Heart left ventricle (tissue), 16 donors: ENCODE data around the gene RNPS1. TPM values are rescaled to one million over a fixed set of nuclear protein-coding genes. Genes with fewer than 3 reads are reported as not detected.
A peak's percentile ranks its signal among the peaks of the same experiment; 100 is the strongest.

Source experiments
- ATAC-seq, 4 donors: fragments of 200-7000 bp; cut with Tn5 transposase; one replicate each; pipeline ENCODE4 v1.9.1; 2020 to 2022; ENCODE audit warnings: moderate library complexity in 4 of 4, mild to moderate bottlenecking in 3 of 4, moderate number of reproducible peaks in 1 of 4
- DNase-seq, 5 donors: peaks; one replicate each; pipeline ENCODE4 v3.0.0-alpha.2; 2020
- H3K27ac ChIP-seq, 12 donors: fragments of 200-600 bp; sonication (generic) in 4 of 12; one replicate each; pipeline versions ENCODE4 v1.5.0 to v1.8.0; 2016 to 2022; ENCODE audit warnings: mild to moderate bottlenecking in 2 of 12
- H3K27me3 ChIP-seq, 9 donors: fragments of 200-600 bp; sonication (generic) in 2 of 9; one replicate each; pipeline versions ENCODE4 v1.5.1 to v1.8.0; 2016 to 2022; ENCODE audit warnings: mild to moderate bottlenecking in 3 of 9
- H3K36me3 ChIP-seq, 9 donors: fragments of 200-600 bp; sonication (generic) in 2 of 9; one replicate each; pipeline versions ENCODE4 v1.5.0 to v1.8.0; 2018 to 2022; ENCODE audit warnings: mild to moderate bottlenecking in 2 of 9
- H3K4me1 ChIP-seq, 12 donors: fragments of 200-600 bp; sonication (generic) in 4 of 12; one replicate each; pipeline versions ENCODE4 v1.5.0 to v1.8.0; 2016 to 2022; ENCODE audit warnings: mild to moderate bottlenecking in 3 of 12
- H3K4me3 ChIP-seq, 12 donors: fragments of 200-600 bp; sonication (generic) in 4 of 12; one replicate each; pipeline versions ENCODE4 v1.5.0 to v1.8.0; 2017 to 2022; ENCODE audit warnings: mild to moderate bottlenecking in 9 of 12, moderate library complexity in 4 of 12
- H3K9me3 ChIP-seq, 12 donors: fragments of 200-600 bp; sonication (generic) in 4 of 12; one replicate each; pipeline versions ENCODE4 v1.5.0 to v1.8.0; 2016 to 2022; ENCODE audit warnings: mild to moderate bottlenecking in 1 of 12
- POLR2A ChIP-seq, 2 donors: fragments of 450-650 bp; IDR thresholded peaks; one replicate each; pipeline ENCODE4 v1.6.1; 2017; ENCODE audit warnings: antibody characterized with exemption in 2 of 2, mild to moderate bottlenecking in 2 of 2, moderate library complexity in 2 of 2
- WGBS, 4 donors: extraction: QIAGEN DNeasy Blood & Tissue Kit in 2 of 4; methylation state at CpG; one replicate each; pipeline versions ENCODE4 v1.1.5 to v1.1.7; 2013 to 2018; 5-methylcytosine and 5-hydroxymethylcytosine counted together
- intact Hi-C, 10 donors: fragments of 100-400 bp; cut with DNase I; formaldehyde crosslinking; loops; one replicate each; pipeline versions ENCODE4 v1.11.1 to v1.14.2; 2022
- polyA plus RNA-seq, 2 donors: library from polyadenylated mRNA; stranded (reverse); fragments of 200-250 nt; gene quantifications; one replicate each; pipeline ENCODE4 v1.2.3, GENCODE V29; 2013
- total RNA-seq, 9 donors: library from RNA; depleted of rRNA in 2 of 9; stranded (reverse); fragments of >200 nt in 2 of 9; fragmentation: NEBNext Ultra II Directional in 3 of 9; extraction: Animal tissue kit (Norgen Biotek cat#: 25700) in 3 of 9; gene quantifications; one replicate each; pipeline versions ENCODE4 v1.1.0 to v1.2.4, GENCODE V29; 2016 to 2023
- TF ChIP-seq, protein P1 (sequence below), 12 donors: fragments of 200-600 bp; sonication (generic) in 4 of 12; IDR thresholded peaks; one replicate each; pipeline versions ENCODE4 v1.5.0 to v1.8.0; 2018 to 2022; ENCODE audit warnings: antibody characterized with exemption in 12 of 12, mild to moderate bottlenecking in 5 of 12
- donor health status: ischemic (EF 13 %, LVEDD 7.1; RV severe dilation, severe dysfunction).
- donor health status: healthy with polysubstance abuse.
- donor health status: DM: no; HTN: yes; CAD: no.
- donor health status: DM: no; HTN: no; CAD: no.
- donor health status: ischemic (EF 25% LVEDD 6.9; RV normal size, moderate dysfunction).
- donor health status: ischemic (EF 25% LVEDD 5.7; RV mildly dilated, moderate dysfunction).
- donor health status: healthy.
- donor health status: DM: yes; HTN: yes; CAD: no.
- donor health status: ischemic (EF 35%, LVEDD 5.7; RV mildly dilated, moderate dysfunction).
- donor health status: nonischemic (EF 11% LVEDD 7.7; RV severe dilation, severe dysfunction).
- donor health status: DM: yes; HTN: yes; CAD: no.
- donor health status: PGD.
- donor health status: ischemic (EF 29% LVEDD 5.4; RV normal size, mild dysfunction).
- donor health status: nonischemic (EF 23%, LVEDD 6.1; RV moderate dilation, normal function).

The RNPS1 gene
- total and polyA plus RNA-seq, 11 donors: 73.9 to 193 (median 120) TPM

DNA sequence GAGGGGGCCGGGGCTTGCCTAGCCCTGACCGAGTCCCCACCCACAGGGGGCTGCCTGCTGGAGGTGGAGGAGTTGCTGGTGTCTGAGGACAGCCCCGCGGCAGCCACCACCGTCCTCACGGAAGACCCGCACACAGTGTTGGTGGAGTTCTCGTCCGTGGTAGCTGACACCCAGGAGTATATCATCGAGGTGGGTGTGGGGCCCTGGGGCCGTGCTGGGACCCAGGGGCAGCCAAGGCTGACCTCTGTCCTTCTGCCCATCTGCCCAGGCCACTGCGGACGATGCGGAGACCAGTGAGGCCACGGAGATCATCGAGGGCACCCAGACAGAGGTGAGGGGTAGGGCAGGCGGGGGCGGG is 33.1 kb downstream of the RNPS1 start:
- H3K9me3 ChIP-seq: no peaks in the 10 kb centered on the region
- WGBS, 4 donors: 94 to 98% (median 96%) methylated on average over 7 to 18 of the region's 18 CpGs
- no peak overlapping the region for H3K4me3 ChIP-seq
- H3K4me1 ChIP-seq: peaks cover 0 to 31% (median 23%) of the 10 kb centered on the region in 12 donors
- ATAC-seq: no peak
- intact Hi-C loops: no loop called here
- H3K36me3 ChIP-seq: peaks cover 4 to 69% (median 59%) of the 10 kb centered on the region in 9 donors
- TF ChIP-seq, protein P1, sequence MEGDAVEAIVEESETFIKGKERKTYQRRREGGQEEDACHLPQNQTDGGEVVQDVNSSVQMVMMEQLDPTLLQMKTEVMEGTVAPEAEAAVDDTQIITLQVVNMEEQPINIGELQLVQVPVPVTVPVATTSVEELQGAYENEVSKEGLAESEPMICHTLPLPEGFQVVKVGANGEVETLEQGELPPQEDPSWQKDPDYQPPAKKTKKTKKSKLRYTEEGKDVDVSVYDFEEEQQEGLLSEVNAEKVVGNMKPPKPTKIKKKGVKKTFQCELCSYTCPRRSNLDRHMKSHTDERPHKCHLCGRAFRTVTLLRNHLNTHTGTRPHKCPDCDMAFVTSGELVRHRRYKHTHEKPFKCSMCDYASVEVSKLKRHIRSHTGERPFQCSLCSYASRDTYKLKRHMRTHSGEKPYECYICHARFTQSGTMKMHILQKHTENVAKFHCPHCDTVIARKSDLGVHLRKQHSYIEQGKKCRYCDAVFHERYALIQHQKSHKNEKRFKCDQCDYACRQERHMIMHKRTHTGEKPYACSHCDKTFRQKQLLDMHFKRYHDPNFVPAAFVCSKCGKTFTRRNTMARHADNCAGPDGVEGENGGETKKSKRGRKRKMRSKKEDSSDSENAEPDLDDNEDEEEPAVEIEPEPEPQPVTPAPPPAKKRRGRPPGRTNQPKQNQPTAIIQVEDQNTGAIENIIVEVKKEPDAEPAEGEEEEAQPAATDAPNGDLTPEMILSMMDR (IDR thresholded peaks at IDR 0.05): no peak
- no peak for TF ChIP-seq POLR2A (IDR thresholded peaks at IDR 0.05)
- DNase-seq: no peak
- no peak overlapping the region for H3K27ac ChIP-seq
- peaks cover 0 to 24% (median 6%) of the 10 kb centered on the region in 9 donors for H3K27me3 ChIP-seq

DNA sequence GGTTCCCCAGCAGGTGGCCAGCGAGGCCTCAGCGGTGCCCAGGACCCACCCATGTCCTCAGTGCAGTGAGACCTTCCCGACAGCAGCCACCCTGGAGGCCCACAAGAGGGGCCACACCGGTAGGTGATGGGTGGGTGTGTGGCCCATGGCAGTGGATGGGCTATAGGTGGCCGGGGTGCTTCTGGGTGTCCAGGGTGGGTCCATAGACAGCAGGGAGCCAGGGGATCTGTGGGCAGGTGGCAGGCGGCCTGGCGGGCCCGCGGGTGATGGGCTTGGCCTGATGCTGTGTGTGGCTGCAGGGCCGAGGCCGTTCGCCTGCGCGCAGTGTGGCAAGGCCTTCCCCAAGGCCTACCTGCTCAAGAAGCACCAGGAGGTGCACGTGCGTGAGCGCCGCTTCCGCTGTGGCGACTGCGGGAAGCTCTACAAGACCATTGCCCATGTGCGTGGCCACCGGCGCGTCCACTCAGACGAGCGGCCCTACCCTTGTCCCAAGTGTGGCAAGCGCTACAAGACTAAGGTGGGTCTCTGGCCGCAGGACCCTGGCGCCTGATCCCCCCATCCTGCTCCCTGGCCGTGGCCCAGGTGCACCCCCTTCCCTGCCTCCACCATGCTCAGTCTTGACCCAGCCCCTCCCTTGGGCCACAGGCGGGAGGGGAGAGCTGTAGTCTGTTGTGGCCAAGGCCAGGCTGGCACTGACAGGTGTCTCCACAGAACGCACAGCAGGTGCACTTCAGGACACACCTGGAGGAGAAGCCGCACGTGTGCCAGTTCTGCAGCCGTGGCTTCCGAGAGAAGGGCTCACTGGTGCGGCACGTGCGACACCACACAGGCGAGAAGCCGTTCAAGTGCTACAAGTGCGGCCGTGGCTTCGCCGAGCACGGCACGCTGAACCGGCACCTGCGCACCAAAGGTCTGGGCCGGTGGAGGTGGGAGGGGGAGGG is 33.8 kb downstream of the RNPS1 start:
- intact Hi-C loops: no loop called here
- DNase-seq (no peak), ATAC-seq (no peak)
- Histone ChIP-seq H3K27me3 (peaks cover 0 to 24% (median 6%) of the 10 kb centered on the region in 9 donors), H3K27ac (no peak overlapping the region), H3K4me3 (no peak overlapping the region), H3K36me3 (peaks cover 7 to 69% (median 61%) of the 10 kb centered on the region in 9 donors), H3K4me1 (peaks cover 0 to 31% (median 23%) of the 10 kb centered on the region in 12 donors), H3K9me3 (no peaks in the 10 kb centered on the region)
- no peak for TF ChIP-seq POLR2A (IDR thresholded peaks at IDR 0.05)
- TF ChIP-seq, protein P1 (IDR thresholded peaks at IDR 0.05): no peak
- WGBS, 4 donors: 93 to 97% (median 95%) methylated on average over 21 to 51 of the region's 51 CpGs

DNA sequence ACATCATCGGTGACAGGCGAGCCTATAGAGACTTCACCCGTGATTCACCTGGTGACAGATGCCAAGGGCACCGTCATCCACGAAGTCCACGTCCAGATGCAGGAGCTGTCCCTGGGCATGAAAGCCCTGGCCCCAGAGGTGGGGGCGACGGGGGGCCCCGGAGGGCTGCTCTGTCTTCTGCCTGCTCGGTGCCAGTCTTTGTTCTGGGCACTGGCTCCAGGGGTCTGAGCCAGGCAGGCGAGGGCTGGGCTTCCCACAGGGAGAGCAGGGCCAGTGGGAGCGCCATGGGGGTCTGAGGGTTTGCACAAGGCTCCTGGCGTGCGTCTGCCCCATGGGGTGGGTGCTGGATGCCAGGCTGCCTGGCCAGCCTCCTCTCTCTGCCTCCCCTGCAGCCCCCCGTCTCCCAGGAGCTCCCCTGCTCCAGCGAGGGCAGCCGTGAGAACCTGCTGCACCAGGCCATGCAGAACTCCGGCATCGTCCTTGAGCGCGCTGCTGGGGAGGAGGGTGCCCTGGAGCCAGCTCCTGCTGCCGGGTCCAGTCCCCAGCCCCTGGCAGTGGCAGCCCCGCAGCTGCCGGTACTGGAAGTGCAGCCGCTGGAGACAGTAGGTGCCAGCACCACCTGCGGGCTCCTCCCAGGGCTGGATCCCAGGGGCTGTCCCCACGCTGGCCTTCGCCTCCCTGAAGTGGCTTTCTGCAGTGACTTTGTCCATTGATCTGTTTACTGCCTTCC is 34.7 kb downstream of the RNPS1 start:
- Histone ChIP-seq H3K4me1 (peaks cover 0 to 25% (median 21%) of the 10 kb centered on the region in 12 donors), H3K36me3 (peaks cover 7 to 79% (median 70%) of the 10 kb centered on the region in 9 donors), H3K27me3 (peaks cover 0 to 24% (median 6%) of the 10 kb centered on the region in 9 donors), H3K9me3 (no peaks in the 10 kb centered on the region), H3K27ac (no peak overlapping the region), H3K4me3 (no peak overlapping the region)
- TF ChIP-seq POLR2A (IDR thresholded peaks at IDR 0.05): no peak
- TF ChIP-seq, protein P1 (IDR thresholded peaks at IDR 0.05): no peak
- no peak for ATAC-seq
- WGBS, 4 donors: 94 to 95% (median 94%) methylated on average over 11 to 28 of the region's 28 CpGs
- peak in 1 of 5 donors; percentile 22 for DNase-seq
- intact Hi-C loops: no loop called here
